Loucy (cell line): ENCODE measurements around the gene NBAS.

Source experiments
- H2AFZ ChIP-seq: fragments of 200-600 bp; sonication (generic); 2 replicates; pipeline ENCODE4 v1.6.0; 2016; ENCODE audit warnings: antibody characterized with exemption, mild to moderate bottlenecking, low read length, moderate library complexity
- H3F3A ChIP-seq: fragments of 200-600 bp; 2 replicates; pipeline ENCODE4 v1.6.0; 2016; ENCODE audit warnings: antibody characterized with exemption, low read depth, mild to moderate bottlenecking
- H3K27me3 ChIP-seq: fragments of 200-600 bp; sonication (generic); 2 replicates; pipeline ENCODE4 v1.6.1; 2014; ENCODE audit warnings: low read length, mild to moderate bottlenecking; ENCODE audit not compliant: insufficient read depth, poor library complexity, severe bottlenecking
- H3K36me3 ChIP-seq: fragments of 200-600 bp; sonication (generic); 2 replicates; pipeline ENCODE4 v1.6.1; 2016; ENCODE audit warnings: low read length; ENCODE audit not compliant: insufficient read depth
- H3K4me1 ChIP-seq: fragments of 200-600 bp; sonication (generic); 2 replicates; pipeline ENCODE4 v1.5.1; 2014; ENCODE audit warnings: low read length, mild to moderate bottlenecking; ENCODE audit not compliant: insufficient read depth, poor library complexity, severe bottlenecking
- H3K4me2 ChIP-seq: fragments of 200-600 bp; sonication (generic); 2 replicates; pipeline ENCODE4 v1.6.0; 2014; ENCODE audit warnings: antibody characterized with exemption, low read length, low read depth, mild to moderate bottlenecking; ENCODE audit not compliant: poor library complexity, severe bottlenecking
- H3K4me3 ChIP-seq: fragments of 200-600 bp; sonication (generic); 2 replicates; pipeline ENCODE4 v1.5.1; 2014; ENCODE audit warnings: low read length, mild to moderate bottlenecking, mixed read lengths; ENCODE audit not compliant: poor library complexity, severe bottlenecking
- H3K79me2 ChIP-seq: fragments of 200-600 bp; sonication (generic); 2 replicates; pipeline ENCODE4 v1.6.1; 2014; ENCODE audit warnings: low read length; ENCODE audit not compliant: insufficient read depth
- H3K9ac ChIP-seq: fragments of 200-600 bp; sonication (generic); 2 replicates; pipeline ENCODE4 v1.6.0; 2014; ENCODE audit warnings: mild to moderate bottlenecking, low read depth, low read length, moderate library complexity; ENCODE audit not compliant: poor library complexity, severe bottlenecking
- H3K9me2 ChIP-seq: fragments of 200-600 bp; sonication (generic); replicated peaks from 2 replicates; pipeline ENCODE4 v1.6.1; 2016; ENCODE audit warnings: low read depth, low read length, mixed read lengths
- H3K9me3 ChIP-seq: fragments of 200-600 bp; sonication (generic); 2 replicates; pipeline ENCODE4 v1.6.1; 2014; ENCODE audit warnings: mild to moderate bottlenecking, antibody characterized with exemption, low read length, low read depth; ENCODE audit not compliant: insufficient read depth
- H4K20me1 ChIP-seq: fragments of 200-600 bp; sonication (generic); 2 replicates; pipeline ENCODE4 v1.6.0; 2014; ENCODE audit warnings: antibody characterized with exemption, low read length, mild to moderate bottlenecking; ENCODE audit not compliant: insufficient read depth, poor library complexity, severe bottlenecking
- EZH2phosphoT487 ChIP-seq: fragments of 200-600 bp; IDR thresholded peaks from 2 replicates; pipeline ENCODE4 v1.6.1; 2018; ENCODE audit warnings: antibody characterized with exemption, mild to moderate bottlenecking, moderate library complexity, borderline replicate concordance
- TF ChIP-seq, protein P1 (sequence below): fragments of 200-600 bp; sonication (generic); conservative IDR thresholded peaks from 2 replicates; pipeline ENCODE4 v1.5.1; 2014; ENCODE audit warnings: mild to moderate bottlenecking, antibody characterized with exemption, low read length

Gene NBAS

DNA sequence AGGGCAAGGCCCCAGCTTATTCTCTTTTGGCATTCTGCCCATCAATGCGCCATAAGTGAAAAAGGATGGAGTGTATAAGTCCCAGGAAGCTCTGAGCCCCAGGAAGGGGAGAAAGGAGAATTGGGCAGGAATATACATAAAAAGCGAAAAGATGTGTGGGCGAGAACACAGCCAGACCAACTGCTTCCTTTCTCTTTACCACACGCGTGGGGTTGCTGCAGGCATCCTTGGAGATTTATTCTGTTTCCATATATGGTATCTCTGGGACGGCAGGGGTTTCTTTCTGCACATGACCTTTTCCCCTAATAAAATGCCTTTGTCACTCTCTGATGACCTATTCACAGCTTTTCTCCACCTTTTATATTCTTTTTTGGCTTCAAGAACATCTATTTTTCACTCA is 440.5 kb downstream of the NBAS start:
- Histone ChIP-seq H3K9ac (peak overlapping the region; percentile 29), H4K20me1 (no peaks in the 10 kb centered on the region), H3K4me2 (peak overlapping the region; percentile 32), H3K4me1 (peaks cover 25% of the 10 kb centered on the region), H3K9me2 (no peaks in the 10 kb centered on the region), H3K36me3 (no peaks in the 10 kb centered on the region), H3K4me3 (no peak overlapping the region), H3F3A (no peaks in the 10 kb centered on the region), H3K9me3 (no peaks in the 10 kb centered on the region), H3K27me3 (no peaks in the 10 kb centered on the region), H3K79me2 (no peaks in the 10 kb centered on the region), H2AFZ (no peak overlapping the region)
- TF ChIP-seq, protein P1, sequence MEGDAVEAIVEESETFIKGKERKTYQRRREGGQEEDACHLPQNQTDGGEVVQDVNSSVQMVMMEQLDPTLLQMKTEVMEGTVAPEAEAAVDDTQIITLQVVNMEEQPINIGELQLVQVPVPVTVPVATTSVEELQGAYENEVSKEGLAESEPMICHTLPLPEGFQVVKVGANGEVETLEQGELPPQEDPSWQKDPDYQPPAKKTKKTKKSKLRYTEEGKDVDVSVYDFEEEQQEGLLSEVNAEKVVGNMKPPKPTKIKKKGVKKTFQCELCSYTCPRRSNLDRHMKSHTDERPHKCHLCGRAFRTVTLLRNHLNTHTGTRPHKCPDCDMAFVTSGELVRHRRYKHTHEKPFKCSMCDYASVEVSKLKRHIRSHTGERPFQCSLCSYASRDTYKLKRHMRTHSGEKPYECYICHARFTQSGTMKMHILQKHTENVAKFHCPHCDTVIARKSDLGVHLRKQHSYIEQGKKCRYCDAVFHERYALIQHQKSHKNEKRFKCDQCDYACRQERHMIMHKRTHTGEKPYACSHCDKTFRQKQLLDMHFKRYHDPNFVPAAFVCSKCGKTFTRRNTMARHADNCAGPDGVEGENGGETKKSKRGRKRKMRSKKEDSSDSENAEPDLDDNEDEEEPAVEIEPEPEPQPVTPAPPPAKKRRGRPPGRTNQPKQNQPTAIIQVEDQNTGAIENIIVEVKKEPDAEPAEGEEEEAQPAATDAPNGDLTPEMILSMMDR: no peak
- no peak for TF ChIP-seq EZH2phosphoT487

DNA sequence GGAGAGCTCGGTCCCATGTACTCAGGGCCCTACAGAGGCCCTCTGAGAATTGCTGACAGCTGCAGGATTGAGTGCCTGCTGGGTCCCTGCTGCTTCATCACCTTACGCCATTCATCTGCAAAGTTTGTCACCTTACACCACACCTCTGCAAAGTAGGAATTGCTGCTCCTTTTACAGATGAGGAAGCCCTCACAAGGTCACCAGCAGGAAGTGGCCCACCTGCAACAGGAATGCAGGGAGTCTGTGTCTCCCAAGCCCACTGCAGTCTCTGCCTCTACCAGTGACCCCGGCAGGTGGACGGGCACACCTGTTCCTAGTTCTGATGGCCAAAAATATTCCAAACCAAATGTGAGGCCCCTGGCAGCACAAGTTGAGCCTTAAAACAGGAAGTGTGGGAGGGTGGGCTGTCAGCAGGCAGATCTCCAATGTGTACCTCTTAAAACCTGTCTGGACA is 441.4 kb downstream of the NBAS start:
- Histone ChIP-seq H3K27me3 (no peaks in the 10 kb centered on the region), H3K36me3 (no peaks in the 10 kb centered on the region), H3K4me1 (peaks cover 26% of the 10 kb centered on the region), H3K79me2 (no peaks in the 10 kb centered on the region), H3F3A (no peaks in the 10 kb centered on the region), H3K9me3 (no peaks in the 10 kb centered on the region), H3K9ac (peak overlapping the region; percentile 29), H3K4me3 (no peak overlapping the region), H4K20me1 (no peaks in the 10 kb centered on the region), H2AFZ (peak overlapping the region; percentile 54; the same call in 1 of the 2 replicates), H3K4me2 (peak overlapping the region; percentile 32), H3K9me2 (no peaks in the 10 kb centered on the region)
- TF ChIP-seq EZH2phosphoT487: no peak
- TF ChIP-seq, protein P1: no peak

DNA sequence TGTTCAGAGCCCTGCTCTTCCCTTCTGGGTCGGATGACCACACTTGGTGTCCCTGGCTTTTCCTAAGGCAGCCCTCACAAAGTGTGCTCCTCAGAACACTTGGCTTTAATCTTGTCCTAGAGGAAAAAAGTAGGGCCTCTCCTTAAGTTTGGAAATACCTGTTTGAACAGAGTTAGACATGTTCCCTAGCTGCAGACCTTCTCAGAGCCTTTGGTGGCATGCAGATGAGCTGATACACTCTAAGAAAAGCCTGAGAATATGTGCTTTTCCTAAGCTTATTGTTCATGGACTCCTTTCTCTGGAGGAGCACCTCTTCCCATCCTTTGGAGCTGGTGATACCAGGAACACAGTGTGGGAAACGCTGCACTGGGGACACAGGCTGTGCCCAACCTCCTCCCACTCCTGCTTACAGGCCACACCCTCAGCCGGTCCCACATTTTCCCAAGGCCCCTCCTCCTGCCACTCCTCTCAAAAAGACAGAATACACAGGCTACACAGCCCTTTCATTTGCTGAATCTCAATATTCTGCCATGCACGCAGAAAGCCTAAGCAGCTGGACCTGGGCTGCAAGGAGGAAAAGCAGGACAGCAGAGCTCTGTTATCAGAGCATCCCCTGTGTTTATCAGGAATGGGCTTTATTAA is 443.6 kb downstream of the NBAS start:
- H2AFZ ChIP-seq: no peak overlapping the region

More for the DNA sequence above, 443.6 kb downstream of the NBAS start:
- no peaks in the 10 kb centered on the region for H3K79me2 ChIP-seq
- H3K4me1 ChIP-seq: peaks cover 26% of the 10 kb centered on the region
- H4K20me1 ChIP-seq: no peaks in the 10 kb centered on the region
- H3K4me3 ChIP-seq: no peak overlapping the region
- H3K9me2 ChIP-seq: no peaks in the 10 kb centered on the region
- H3K4me2 ChIP-seq: no peak overlapping the region
- H3F3A ChIP-seq: no peaks in the 10 kb centered on the region
- peaks cover 2% of the 10 kb centered on the region; the same call in 1 of the 2 replicates for H3K9me3 ChIP-seq
- H3K27me3 ChIP-seq: no peaks in the 10 kb centered on the region
- TF ChIP-seq EZH2phosphoT487: no peak
- TF ChIP-seq, protein P1: no peak
- H3K36me3 ChIP-seq: no peaks in the 10 kb centered on the region
- no peak overlapping the region for H3K9ac ChIP-seq
